GM21367 (cell line): ENCODE data around the gene ZNF587.
"Not testable (repeated sequence)": the region's sequence is repeated elsewhere in the genome, so short reads cannot be mapped to it uniquely, and the experiment has no call there.

ENCODE experiments used
- ATAC-seq: cut with Tn5 transposase; IDR thresholded peaks from one replicate; pipeline ENCODE4 v1.9.1; 2021; ENCODE audit not compliant: unreplicated experiment

Gene ZNF587

GRCh38 chr19:57886046-57886445, 36.4 kb downstream of the ZNF587 start:
- no peak for ATAC-seq

- no peak for ATAC-seq
Observed at GRCh38 chr19:57887195-57887941, 37.7 kb downstream of the ZNF587 start.

GRCh38 chr19:57888107-57888559, 38.5 kb downstream of the ZNF587 start:
- ATAC-seq = no peak

- ATAC-seq = peak; percentile 62
Observed at GRCh38 chr19:57888560-57889231, 39.0 kb downstream of the ZNF587 start, which contains the start of gene ZNF814. Gene ZNF814, minus strand, starts transcription at chr19:57889037. Its CDS starts 235 bp downstream, at chr19:57888802.

GRCh38 chr19:57890706-57891105, 41.0 kb downstream of the ZNF587 start:
- ATAC-seq = not testable (repeated sequence)

- ATAC-seq = no peak
Observed at GRCh38 chr19:57900311-57900710, 50.7 kb downstream of the ZNF587 start.

GRCh38 chr19:57903618-57904184, 54.0 kb downstream of the ZNF587 start:
- ATAC-seq = no peak

GRCh38 chr19:57905258-57905657, 55.6 kb downstream of the ZNF587 start:
- no peak for ATAC-seq

- no peak for ATAC-seq
Observed at GRCh38 chr19:57907394-57907793, 57.7 kb downstream of the ZNF587 start.

- ATAC-seq = no peak
Observed at GRCh38 chr19:57914531-57914930, 64.9 kb downstream of the ZNF587 start.
